Measurements from ENCODE around the gene ZMYND8.

DNA sequence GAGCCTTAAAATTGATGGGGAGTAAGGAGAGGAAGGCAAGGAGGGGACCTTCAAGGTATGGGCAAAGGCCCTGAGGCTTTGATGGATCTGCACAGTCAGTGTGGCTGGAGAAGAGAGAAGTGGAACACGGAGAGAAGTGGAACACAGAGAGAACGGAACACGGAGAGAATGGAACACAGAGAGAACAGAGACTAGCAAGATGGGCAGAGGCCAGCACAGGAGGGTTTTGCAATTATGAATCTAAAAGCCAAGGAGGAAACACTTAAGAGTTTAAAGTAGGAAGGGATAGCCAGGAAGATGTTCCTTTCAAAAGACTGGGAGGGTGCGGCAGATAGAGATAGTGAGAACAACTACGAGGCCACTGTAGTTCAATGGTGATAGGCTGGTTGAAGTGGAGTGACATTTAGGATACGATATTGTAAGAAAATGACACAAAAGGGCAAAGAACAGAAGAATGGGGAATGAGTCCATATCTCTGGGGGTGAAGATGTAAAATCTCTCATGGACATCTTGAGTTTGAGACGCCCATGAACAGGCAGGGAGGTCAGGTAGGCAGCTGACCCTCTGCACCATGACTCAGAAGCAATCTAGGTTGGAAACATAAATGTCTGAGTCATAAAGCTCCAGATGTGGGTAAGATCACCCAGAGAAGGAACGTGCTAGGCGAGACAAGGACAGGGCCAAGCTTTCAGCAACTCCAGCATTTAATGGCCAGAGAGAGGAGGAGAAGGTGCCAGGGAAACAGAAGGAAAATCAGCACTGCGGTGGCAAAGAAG, 25.4 kb downstream of the ZMYND8 start:
- TF ChIP-seq CTCF (conservative IDR thresholded peaks at IDR 0.05; ENCODE audit: low read depth, low read length) (no peak), EZH2 (IDR thresholded peaks at IDR 0.05; ENCODE audit: low read length, unreplicated experiment) (no peak)
